Stimulated activated CD4-positive, alpha-beta T cell treated with anti-CD3 and anti-CD28 coated beads, Interleukin-12 subunit alpha, Interleukin-12 subunit beta, amount 100 ng/mL, for 24 hours (primary cell): ENCODE measurements around the gene NAV1.
"Not testable (repeated sequence)": the region's sequence is repeated elsewhere in the genome, so short reads cannot be mapped to it uniquely, and the experiment has no call there.

Experiments used
- DNase-seq, 2 experiments: peaks; one replicate each; pipeline ENCODE4 v3.0.0-alpha.2; 2020; ENCODE audit warnings: low read depth in 2 of 2

Gene NAV1

DNA sequence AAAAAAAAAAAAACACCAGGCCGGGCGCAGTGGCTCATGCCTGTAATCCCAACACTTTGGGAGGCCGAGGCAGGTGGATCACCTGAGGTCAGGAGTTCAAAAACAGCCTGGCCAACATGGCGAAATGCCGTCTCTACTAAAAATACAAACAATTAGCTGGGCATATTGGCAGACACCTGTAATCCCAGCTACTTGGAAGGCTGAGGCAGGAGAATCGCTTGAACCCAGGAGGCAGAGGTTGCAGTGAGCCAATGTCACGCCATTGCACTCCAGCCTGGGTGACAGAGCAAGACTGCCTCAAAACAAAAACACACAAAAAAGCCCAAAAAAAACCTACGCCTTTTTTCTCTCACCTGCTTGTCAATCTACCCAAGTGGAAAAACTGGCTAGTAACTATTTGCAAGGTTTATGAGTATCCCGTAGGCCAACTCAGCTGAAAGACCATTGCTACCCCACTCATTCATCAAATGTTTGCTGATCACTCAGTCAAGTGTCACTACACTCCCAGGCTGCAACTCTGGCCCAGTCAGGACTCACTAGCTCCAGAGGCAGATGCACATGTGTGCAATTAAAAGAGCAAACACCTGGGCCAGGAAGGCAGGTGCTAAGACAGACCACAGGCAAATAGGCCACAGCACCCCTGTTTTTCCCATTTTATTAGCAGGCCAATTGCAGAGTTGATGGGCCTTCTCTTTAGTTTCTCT, 34.0 kb upstream of the NAV1 start:
- DNase-seq: no peak

DNA sequence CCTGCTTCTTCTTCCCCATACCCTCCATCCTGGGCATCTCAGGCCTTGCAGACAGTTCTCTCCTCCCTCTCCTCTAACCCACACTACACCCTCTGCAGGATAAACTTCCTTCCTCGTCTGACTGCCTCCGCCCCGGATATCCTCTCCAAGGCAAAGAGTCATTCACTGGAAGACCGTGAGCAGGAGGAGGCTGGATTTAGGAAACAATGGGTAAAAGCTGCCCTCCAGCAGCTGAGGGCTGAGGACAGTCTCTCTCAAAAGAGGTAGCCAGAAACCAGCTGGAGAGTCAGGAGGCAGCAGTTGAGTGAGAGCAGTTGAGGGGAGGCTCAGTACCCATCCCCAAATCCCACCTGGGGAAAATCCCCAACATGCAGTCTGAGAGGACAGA, 33.4 kb upstream of the NAV1 start:
- no peak for DNase-seq

DNA sequence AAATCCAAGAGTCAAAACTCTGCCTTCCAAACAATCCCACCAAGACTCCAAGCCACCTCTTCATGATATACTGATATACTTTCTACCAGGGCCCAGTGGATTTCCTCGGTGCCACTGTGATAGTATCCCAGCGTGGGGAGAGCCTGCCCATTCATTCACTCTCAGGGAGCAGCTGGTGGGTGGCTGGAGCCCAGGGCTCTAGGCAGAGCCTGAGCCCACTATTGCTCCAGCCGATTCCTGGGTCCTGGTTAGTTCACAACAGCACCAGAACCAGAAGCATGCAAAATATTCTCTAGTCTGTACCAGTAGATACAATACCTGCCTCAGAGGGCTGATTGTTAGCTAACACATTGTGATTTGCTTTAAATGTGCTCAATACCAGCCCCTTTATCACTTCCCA, 32.8 kb upstream of the NAV1 start:
- DNase-seq: no peak

DNA sequence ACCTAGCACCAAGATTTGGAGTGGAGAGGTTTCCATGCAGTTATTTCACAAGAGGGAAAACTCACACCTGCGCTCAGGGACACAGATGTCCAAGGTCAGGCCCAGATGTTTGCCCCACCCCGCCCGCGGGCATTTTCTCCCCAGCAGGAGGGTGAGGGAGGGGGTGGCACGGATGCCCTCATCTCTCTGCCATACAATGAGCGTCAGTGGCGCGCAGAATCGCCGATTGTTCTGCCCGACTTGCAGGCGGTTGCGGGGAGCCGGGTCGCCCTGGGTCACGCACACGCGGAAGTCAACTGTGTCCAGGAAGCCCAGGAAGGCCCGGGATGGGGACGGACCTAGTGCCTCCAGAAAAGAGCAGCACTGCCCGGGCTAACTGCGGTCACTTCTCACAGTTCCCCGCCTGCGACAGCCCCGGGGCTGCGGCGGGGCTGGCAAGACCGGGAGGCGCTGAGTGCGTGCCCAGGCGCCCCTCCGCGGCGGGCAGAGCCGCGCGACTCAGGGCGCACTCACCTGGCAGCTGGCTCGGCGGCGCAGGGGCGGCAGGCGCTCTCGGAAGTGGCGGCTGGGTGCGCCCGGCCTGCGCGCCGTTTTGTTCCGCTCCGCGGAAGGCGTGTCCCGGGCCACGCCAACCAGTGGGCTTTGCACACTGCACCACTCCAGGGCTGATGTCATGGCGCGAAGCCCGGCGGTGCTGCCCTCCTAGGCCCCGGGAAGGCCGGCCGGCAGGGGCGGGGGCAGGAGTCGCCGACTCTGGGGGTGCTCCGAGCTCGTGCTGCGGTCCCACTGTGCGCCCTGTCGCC, 32.2 kb upstream of the NAV1 start, which contains the start of gene CSRP1:
Gene CSRP1 (minus strand): TSS at position 567 of the 803 bp plus-strand sequence. CDS start 10,820 bp downstream, outside the sequence.
- DNase-seq: peak; percentile 70 to 73

DNA sequence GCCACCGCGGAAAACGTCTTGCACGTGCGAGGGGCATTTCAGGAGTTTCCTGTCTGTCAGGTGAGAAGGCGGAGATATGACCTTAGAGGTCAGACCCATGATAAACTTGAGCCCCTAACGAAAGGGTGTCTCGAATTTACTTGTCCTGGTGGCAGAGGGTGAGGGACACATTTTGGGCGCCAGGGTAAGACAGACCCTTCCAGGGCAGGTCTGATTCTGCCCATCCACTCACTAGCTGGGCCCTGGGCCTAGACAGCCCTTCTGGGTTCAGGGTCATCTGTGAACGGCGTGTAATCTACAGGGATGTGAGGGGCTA, 31.6 kb upstream of the NAV1 start:
- no peak for DNase-seq

DNA sequence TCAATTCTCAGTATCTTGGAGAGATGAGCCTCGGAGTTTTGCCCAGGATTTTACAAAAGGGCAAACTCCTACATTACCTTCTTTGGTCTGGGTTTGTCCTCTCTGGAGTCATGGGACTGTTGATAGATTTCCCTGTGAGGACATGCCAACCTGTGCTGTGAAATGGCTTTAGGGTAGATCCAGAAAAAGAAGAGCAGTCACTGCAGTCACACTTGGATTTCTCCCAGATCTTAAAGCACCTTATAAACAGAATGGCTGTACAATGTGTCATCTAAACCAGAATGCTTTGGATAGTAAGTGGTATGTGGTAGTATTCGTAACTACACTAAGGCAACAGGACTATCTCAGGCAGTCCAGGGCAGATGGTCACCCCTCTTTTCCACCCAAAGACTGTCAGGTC, 30.1 kb upstream of the NAV1 start:
- no peak for DNase-seq

DNA sequence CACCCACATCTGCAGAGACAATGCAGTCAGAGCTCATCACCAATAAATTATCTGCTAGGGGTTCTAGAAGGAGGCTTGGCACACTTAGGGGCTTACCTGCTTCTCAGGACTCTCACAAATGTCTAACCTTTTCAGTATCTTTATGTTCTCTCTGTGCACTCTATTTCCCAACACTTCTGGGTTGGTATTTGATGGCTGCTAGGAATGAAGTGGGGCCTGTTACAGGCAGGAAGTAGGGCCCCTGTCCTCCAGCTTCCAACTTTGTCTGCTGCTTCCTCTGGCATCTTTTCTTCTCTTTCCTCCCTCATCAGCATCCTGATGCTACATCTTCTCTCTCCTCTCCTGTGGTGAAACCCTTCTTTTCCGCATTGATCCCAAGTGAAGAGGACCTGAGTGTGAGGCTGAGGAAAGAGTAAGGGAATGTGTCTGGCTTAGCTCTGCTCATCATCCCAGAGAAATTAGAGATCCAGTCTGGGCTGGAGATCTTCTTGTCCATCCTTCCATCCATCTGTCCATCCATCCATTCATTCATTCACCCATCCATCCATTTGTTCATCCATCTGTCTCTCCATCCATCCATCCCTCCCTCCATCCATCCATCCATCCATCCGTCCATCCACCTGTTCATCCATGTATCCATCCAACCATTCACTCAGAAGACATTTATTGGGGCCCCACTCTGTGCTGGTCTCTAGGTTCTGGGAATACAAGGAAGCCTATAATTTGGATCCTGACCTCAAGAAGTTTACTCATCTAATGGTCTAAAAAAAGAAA, 29.1 kb upstream of the NAV1 start:
- DNase-seq: no peak

DNA sequence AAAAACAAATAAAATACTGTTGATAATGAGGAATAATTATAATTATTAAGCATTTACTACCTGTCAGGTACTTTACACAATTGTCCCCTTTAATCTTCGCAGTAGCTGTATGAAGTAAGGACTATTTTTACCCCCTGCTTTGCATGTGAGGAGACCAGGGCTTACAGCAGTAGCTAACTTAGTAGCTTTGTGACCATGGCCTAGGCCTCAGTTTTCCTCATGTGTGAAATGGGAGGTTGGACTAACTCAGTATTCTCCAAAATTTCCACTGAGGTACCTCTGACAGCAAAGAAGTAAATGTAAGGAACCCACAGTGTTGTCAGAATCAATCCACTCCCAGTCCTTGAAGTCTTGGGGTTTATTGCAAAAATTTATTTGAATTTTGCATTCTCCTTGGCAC, 28.2 kb upstream of the NAV1 start:
- no peak for DNase-seq

DNA sequence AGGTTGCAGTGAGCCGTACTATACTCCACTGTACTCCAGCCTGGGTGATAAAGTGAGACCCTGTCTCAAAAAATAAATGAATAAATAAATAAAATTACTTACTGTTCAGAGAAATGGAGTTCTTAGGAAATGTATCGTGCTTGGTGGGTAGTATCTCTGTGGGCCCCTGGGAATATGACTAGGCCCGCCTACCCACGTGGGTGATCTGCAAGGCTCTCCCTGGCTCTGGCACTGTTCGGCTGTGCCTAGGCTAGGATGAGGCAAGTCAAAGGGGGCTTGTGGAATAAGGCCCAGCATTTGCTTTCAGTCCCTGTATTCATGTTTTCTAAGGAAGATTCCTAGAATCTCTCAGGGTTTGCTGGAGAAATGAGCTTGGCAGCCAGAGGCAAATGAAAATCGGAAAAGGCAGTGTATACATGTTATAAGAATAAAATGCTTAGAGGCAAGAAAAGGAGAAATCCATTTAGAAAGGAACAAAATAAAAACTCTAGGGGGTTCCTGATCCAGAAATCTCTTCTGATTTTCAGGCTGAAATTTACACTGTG, 27.5 kb upstream of the NAV1 start:
- DNase-seq: no peak

DNA sequence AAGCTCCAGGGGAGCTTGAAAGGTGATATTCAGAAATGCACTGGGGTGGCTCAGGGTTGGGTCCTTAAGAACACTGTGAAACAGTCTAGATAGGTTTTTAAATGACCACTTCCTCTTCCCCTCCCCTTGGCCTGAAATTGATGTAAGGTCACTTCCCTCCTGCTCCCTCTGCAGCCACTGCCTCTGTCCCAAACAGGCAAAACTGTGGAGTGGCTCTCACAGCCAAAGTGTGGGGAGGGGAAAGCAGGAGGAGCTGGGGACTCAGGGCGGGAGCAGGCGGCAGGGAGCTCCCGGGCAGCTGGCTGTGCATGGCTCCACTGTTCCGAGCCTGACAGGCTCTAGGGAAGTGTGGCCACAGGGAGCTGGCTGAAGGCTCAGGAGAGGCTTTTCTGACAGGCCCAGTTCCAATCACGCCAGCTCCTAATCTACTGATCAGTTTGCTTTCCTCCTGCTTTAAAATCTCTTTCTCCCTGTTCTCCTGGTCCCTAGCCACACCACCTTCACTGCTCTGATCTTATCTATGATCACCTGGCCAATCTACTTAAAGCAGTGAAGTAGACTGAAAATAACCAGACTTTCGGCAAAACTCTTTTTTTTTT, 26.9 kb upstream of the NAV1 start:
- no peak for DNase-seq

DNA sequence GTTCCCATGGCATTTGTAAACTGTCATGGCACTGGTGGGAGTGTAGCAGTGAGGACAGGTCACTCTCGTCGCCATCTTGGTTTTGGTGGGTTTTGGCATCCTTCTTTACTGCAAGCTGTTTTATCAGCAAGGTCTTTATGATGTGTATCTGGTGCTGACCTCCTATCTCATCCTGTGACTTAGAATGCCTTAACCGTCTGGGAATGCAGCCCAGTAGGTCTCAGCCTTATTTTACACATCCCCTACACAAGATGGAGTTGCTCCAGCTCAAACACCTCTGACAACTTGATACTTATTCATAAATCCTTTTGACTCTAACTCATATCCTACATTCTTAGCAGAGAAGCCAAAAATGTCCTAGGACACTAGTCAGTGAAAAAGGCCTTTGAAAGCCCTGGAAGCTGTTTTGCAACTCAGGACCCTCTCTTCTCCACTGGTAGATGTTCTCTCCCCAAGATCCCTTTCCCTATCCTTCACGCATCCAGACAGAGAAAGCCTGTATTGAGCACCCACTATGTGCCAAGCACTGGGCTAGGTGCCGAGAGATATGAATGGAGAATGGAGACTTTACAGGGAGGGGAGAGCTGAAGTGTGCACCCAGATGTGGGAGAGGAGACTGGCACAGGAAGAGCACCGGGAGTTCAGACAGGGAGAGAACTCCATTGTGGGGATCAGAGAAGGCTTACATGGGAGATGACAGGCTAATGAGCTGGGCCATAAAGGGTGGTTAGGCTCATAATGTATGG, 25.3 kb upstream of the NAV1 start:
- DNase-seq: no peak

DNA sequence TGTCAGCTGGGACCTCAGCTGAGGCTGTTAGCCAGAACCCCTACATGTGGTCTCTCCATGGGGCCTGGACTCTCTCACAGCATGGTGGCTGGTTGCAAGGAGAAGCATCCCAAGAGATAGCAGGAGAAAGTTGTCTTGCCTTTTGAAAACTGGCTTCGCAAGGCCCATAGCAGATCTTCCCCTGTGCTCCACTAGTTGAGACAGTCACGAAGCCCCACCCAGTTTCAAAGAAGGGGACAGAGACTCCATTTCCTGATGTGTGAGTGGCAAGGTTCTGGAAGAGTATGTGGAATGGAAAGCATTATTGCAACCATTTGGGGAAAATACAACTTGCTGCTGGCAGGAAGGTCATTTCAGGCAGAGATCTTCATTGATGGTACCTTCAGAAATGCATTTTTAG, 24.5 kb upstream of the NAV1 start:
- no peak for DNase-seq

DNA sequence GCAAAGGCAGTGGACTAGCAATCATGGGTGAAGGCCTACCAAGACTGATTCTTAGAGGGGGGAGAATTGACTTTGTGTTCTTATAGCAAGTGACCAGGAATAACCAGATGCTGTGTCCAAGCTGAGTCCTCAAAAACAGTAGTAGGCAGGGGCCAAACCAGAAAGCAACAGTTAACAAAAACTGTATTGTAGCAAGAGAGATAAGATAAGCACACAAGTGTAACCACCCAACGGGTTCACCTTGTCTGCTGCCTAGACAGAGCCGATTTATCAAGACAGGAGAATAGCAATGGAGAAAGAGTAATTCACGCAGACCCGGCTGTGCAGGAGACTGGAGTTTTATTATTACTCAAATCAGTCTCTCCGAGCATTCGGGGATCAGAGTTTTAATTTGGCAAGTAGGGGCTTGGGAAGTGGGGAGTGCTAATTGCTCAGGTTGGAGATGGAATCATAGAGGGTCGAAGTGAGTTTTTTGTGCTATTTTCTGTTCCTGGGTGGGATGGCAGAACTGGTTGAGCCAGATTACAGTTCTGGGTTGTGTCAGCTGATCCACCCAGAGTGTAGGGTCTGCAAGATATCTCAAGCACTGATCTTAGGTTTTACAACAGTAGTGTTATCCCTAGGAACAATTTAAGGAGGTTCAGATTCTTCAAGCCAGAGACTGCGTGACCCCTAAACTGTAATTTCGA, 23.7 kb upstream of the NAV1 start:
- DNase-seq: no peak

DNA sequence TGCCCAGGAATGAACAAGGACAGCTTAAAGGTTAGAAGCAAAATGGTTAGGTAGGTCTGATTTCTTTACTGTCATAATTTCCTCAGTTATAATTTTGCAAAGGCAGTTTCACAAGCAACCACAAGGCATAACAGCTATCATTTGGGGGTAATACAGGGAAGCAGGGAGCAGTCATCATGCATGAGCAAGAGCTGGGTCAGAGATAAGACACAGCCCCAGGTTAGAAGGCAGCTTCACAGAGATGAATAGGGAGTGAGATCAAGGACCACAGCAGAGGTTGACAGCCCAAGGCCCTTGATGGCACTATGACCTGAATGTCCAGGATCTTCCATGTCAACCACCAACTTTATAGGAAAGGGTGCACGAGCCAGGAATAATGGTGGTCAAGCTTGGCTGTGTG, 23.0 kb upstream of the NAV1 start:
- DNase-seq: no peak

DNA sequence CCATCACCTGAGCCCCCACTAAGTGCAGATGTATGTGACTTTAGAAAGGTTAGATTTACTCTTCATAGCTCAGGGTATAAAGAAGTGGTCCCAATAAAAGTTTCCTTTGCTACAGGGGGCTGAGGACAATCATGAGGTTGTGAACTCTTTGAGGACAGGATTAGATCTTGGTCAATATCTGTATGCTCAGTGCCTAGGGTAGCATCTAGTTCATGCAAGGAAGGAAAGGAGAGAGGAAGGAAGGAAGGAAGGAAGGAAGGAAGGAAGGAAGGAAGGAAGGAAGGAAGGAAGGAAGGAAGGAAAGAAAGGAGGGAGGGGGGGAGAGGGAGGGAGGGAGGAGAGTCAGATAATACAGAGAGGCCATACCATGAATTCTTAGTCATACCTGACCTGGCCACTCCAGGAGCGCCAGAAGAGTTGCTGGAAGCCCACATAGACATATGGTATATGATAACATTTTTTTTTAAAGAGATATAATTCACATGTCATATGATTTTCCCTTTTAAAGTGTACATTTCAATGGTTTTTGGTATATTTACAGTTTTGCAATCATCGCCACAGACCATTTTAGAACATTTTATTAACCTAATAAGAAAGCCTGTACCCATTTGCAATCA, 22.3 kb upstream of the NAV1 start:
- no peak for DNase-seq

DNA sequence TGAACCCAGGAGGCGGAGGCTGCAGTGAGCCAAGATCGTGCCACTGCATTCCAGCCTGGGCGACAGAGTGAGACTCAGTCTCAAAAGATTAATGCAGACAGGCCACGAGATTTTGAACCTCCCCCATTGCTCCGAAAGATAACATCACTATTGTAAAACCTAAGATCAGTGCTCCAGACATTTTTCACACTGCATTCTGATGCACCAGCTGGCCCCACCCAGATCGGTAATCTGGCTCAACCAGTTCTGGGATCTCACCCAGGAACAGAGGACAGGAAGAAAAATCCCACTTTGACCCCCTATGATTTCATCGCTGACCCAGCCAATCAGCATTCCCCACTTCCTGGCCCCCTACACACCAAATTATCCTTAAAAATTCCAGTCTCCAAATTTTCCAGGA, 21.3 kb upstream of the NAV1 start:
- DNase-seq: no peak

DNA sequence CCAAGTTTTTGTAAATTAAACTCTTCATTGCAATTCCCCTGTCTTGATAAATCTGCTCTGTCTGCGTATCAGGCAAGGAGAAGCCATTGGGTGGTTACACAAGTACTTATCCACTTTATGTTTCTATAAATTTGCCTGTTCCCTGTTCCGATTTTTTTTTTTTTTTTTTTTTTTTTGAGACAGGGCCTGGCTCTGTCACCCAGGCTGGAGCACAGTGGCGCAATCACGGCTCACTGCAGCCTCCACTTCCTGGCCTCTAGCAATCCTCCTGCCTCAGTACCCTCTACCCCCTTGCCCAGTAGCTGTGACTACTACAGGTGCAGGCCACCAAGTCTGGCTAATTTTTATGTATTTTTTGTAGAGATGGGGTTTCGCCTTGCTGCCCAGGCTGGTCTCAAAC, 20.9 kb upstream of the NAV1 start:
- DNase-seq: no peak

DNA sequence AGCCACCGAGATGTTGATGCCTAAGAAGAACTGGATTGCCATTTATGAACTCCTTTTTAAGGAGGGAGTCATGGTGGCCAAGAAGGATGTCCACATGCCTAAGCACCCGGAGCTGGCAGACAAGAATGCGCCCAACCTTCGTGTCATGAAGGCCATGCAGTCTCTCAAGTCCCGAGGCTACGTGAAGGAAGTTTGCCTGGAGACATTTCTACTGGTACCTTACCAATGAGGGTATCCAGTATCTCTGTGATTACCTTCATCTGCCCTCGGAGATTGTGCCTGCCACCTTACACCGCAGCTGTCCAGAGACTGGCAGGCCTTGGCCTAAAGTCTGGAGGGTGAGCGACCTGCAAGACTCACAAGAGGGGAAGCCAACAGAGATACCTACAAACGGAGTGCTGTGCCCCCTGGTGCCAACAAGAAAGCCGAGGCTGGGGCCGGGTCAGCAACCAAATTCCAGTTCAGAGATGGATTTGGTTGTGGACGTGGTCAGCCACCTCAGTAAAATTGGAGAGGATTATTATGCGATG, 18.8 kb upstream of the NAV1 start:
- not testable (repeated sequence) for DNase-seq

DNA sequence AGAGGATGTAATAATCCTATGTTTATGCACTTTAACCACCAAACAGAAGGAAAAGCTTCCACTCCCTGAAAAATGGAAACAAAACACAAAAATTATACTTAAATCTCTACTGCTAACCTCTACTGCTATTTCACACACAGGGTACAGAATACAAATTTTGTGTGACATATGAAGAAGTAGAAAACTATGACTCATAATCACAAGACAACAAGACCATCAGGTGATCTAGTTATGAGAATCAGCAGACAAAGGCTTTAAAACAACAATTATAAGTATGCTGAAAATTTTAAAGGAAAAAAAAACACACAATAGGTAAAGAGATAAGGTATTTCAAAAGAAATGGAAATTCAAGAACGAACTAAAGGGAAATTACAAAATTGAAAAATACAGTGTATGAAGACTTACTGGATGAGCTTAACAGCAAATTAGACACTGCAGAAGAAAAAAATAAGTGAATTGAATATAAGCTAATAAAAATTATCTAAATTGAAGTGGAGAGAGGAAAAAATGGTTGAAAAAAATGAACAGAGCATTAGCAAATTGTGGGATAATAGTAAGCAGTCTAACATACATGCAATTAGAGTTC, 13.6 kb upstream of the NAV1 start:
- DNase-seq: no peak

DNA sequence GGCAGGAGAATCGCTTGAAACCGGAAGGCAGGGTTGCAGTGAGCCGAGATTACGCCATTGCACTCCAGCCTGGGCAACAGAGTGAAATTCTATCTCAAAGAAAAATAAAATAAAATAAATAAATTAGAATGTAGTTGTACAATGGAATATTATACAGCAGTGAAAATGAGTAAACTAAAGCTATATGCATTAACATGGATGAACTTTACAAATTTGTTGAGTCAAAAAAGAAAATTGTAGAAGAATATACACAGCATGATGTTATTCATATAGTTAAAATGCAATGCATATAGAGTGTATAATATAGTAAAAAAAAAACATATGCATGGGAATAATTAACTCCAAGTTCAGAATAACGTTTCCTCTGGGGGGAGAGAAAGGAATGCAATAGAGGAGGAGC, 11.0 kb upstream of the NAV1 start:
- no peak for DNase-seq
